K562 (cell line): ENCODE results near the gene ZNF148. TPM values are rescaled to one million over a fixed set of nuclear protein-coding genes. Genes with fewer than 3 reads are reported as not detected.
A peak's percentile ranks its signal among the peaks of the same experiment; 100 is the strongest.

Experiments used
- BHLHE40 ChIP-seq: IDR thresholded peaks from 2 replicates; pipeline ENCODE4 v1.6.1; 2011; ENCODE audit warnings: low read length, improper control_type of control experiment
- CREM ChIP-seq: IDR thresholded peaks from 2 replicates; pipeline ENCODE4 v1.6.1; 2014; ENCODE audit warnings: antibody characterized with exemption, low read depth
- EGR1 ChIP-seq: fragments of 450-650 bp; conservative IDR thresholded peaks from 2 replicates; pipeline ENCODE4 v1.6.1; 2017; ENCODE audit warnings: mild to moderate bottlenecking
- FIP1L1 ChIP-seq: fragments of 200-400 bp; formaldehyde crosslinking; IDR thresholded peaks from 2 replicates; pipeline ENCODE4 v1.6.1; 2018; ENCODE audit warnings: mild to moderate bottlenecking, low read depth, low read length; ENCODE audit not compliant: poor library complexity, severe bottlenecking
- FOXJ2 ChIP-seq: fragments of 200-800 bp; sonication (Bioruptor generic); IDR thresholded peaks from 2 replicates; pipeline ENCODE4 v1.6.1; 2016; ENCODE audit warnings: missing genetic modification characterization, missing compliant biosample characterization
- GMEB1 ChIP-seq: fragments of 250-450 bp; sonication (Bioruptor Pico); IDR thresholded peaks from 2 replicates; pipeline ENCODE4 v1.4.0; 2020; ENCODE audit warnings: mild to moderate bottlenecking
- GTF2B ChIP-seq: IDR thresholded peaks from 2 replicates; pipeline ENCODE4 v1.6.1; 2011; ENCODE audit not compliant: insufficient read length; ENCODE audit errors: extremely low read depth
- KDM4B ChIP-seq, 2 experiments: fragments of 450-650 bp in 1 of 2; sonication (generic) in 1 of 2; IDR thresholded peaks; 2 replicates each; pipeline ENCODE4 v1.6.1; 2016 to 2017; ENCODE audit warnings: borderline replicate concordance in 2 of 2, antibody characterized with exemption in 1 of 2, low read depth in 1 of 2, mild to moderate bottlenecking in 1 of 2
- KLF16 ChIP-seq: IDR thresholded peaks from 2 replicates; pipeline ENCODE4 v1.6.1; 2016; ENCODE audit warnings: antibody characterized with exemption
- PHB ChIP-seq: fragments of 250-450 bp; sonication (Bioruptor Pico); IDR thresholded peaks from 2 replicates; pipeline ENCODE4 v1.5.0; 2021
- PHF8 ChIP-seq: fragments of 200-600 bp; sonication (generic); IDR thresholded peaks from 2 replicates; pipeline ENCODE4 v1.6.1; 2012; ENCODE audit warnings: mixed run types, mild to moderate bottlenecking, inconsistent platforms, low read length, moderate library complexity, borderline replicate concordance
- PRPF4 ChIP-seq: fragments of 200-400 bp; formaldehyde crosslinking; IDR thresholded peaks from one replicate; pipeline ENCODE4 v1.6.1; 2017; ENCODE audit warnings: low read length, low read depth, mild to moderate bottlenecking; ENCODE audit not compliant: insufficient read depth, poor library complexity, severe bottlenecking
- RCOR1 ChIP-seq, 2 experiments: IDR thresholded peaks; 2 replicates each; pipeline ENCODE4 v1.6.1; 2012; ENCODE audit warnings: low read depth in 2 of 2, low read length in 2 of 2, borderline replicate concordance in 1 of 2, improper control_type of control experiment in 1 of 2
- SMAD1 ChIP-seq: fragments of 150-350 bp; IDR thresholded peaks from 2 replicates; pipeline ENCODE4 v1.6.1; 2014; ENCODE audit warnings: low read length, low read depth; ENCODE audit not compliant: partially characterized antibody
- SREBF1 ChIP-seq: fragments of 150-350 bp; IDR thresholded peaks from 2 replicates; pipeline ENCODE4 v1.6.1; 2014; ENCODE audit warnings: antibody characterized with exemption, low read depth, low read length, borderline replicate concordance
- TBL1XR1 ChIP-seq, 2 experiments: IDR thresholded peaks; 2 replicates each; pipeline ENCODE4 v1.6.1; 2012; ENCODE audit warnings: improper control_type of control experiment in 2 of 2, low read length in 2 of 2, mild to moderate bottlenecking in 1 of 2
- ZBTB11 ChIP-seq, 3 experiments: fragments of 200-800 bp in 1 of 3; fragments of 250-450 bp in 1 of 3; fragments of 450-650 bp in 1 of 3; sonication (Bioruptor Pico) in 1 of 3; sonication (Bioruptor generic) in 1 of 3; formaldehyde crosslinking in 1 of 3; IDR thresholded peaks; 2 replicates each; pipeline versions ENCODE4 v1.6.1 to v1.8.0; 2016 to 2022; ENCODE audit warnings: mild to moderate bottlenecking in 2 of 3, missing genetic modification characterization in 2 of 3, missing compliant biosample characterization in 1 of 3, moderate library complexity in 1 of 3
- ZBTB9 ChIP-seq: fragments of 450-650 bp; formaldehyde crosslinking; IDR thresholded peaks from 2 replicates; pipeline ENCODE4 v1.4.0; 2020; ENCODE audit warnings: mild to moderate bottlenecking, moderate library complexity
- polyA plus RNA-seq, 8 experiments: library from polyadenylated mRNA; depleted of rRNA in 4 of 8; stranded (reverse) in 5 of 8; unstranded in 3 of 8; fragments of >200 nt; fragmentation: Nextera tagmentation in 2 of 8; fragmentation: Illumina TruSeq in 1 of 8; extraction: Ambion mirVana in 2 of 8; extraction: Trizol in 1 of 8; gene quantifications; 2 replicates each; pipeline versions ENCODE4 v1.2.1 to v1.2.3, GENCODE V29; 2011 to 2014; ENCODE audit warnings: inconsistent platforms in 1 of 8, missing spikeins in 1 of 8
- total RNA-seq, 7 experiments: library from RNA; depleted of rRNA in 6 of 7; stranded (reverse); fragments of >200 nt in 6 of 7; fragmentation: Illumina TruSeq in 2 of 7; extraction: Trizol in 2 of 7; gene quantifications; 2 replicates each; pipeline versions ENCODE4 v1.2.1 to v1.2.3, GENCODE V29; 2011 to 2021; ENCODE audit warnings: low replicate concordance in 1 of 7

ZNF148 gene
- total and polyA plus RNA-seq, 9 of the 15 experiments (the other 6 are each of a cell fraction or from before 2014, with no cell fraction given), result 2.7 to 15.1 (median 8.3) TPM

GRCh38 chr3:125374996-125375941 lies at the start of gene ZNF148 (continued):
- TF ChIP-seq ZBTB11 (CRISPR knock-in tag; IDR thresholded peaks at IDR 0.05) (peak in 1 of 3 experiments; percentile 51; a peak in 1 of 6 replicates), CREM (peak; percentile 71), ZBTB9 (CRISPR knock-in tag) (0 out of 2 replicates have a peak, but pooled peaks have one; percentile 34), KLF16 (no peak), EGR1 (peak; percentile 45), KDM4B (IDR thresholded peaks at IDR 0.05; ENCODE audit: borderline replicate concordance in 2 of 2, low read depth in 1 of 2) (peak in 1 of 2 experiments; percentile 83; a peak in 2 of 4 replicates), FIP1L1 (peak; percentile 54), FOXJ2 (tag) (no peak), SREBF1 (no peak), GTF2B (no peak), GMEB1 (CRISPR knock-in tag) (peak; percentile 69), TBL1XR1 (IDR thresholded peaks at IDR 0.05; ENCODE audit: low read length in 2 of 2) (no peak), RCOR1 (IDR thresholded peaks at IDR 0.05; ENCODE audit: borderline replicate concordance in 1 of 2, low read depth in 2 of 2, low read length in 2 of 2) (no peak), PHF8 (peak; percentile 88), BHLHE40 (no peak), SMAD1 (peak; percentile 68), PRPF4 (no peak), PHB (CRISPR knock-in tag) (no peak)
